Neural cell (in vitro differentiated cells): ENCODE measurements around the gene ADAMTS2.

Experiments
- CTCF ChIP-seq: fragments of 450-650 bp; IDR thresholded peaks from 2 replicates; pipeline ENCODE4 v1.5.1; 2014; ENCODE audit warnings: antibody characterized with exemption, mild to moderate bottlenecking, moderate library complexity; ENCODE audit not compliant: poor library complexity, severe bottlenecking
- EP300 ChIP-seq: fragments of 450-650 bp; conservative IDR thresholded peaks from 2 replicates; pipeline ENCODE4 v1.6.1; 2014; ENCODE audit warnings: antibody characterized with exemption, mild to moderate bottlenecking, moderate library complexity; ENCODE audit not compliant: poor library complexity, severe bottlenecking
- EZH2 ChIP-seq: fragments of 200-600, 300-800 bp; shearing (Covaris generic), sonication (generic); IDR thresholded peaks from 2 replicates; pipeline ENCODE4 v1.6.1; 2014; ENCODE audit warnings: antibody characterized with exemption, low read length, borderline replicate concordance, mild to moderate bottlenecking; ENCODE audit not compliant: insufficient read depth, poor library complexity, severe bottlenecking
- MXI1 ChIP-seq: fragments of 450-650 bp; conservative IDR thresholded peaks from 2 replicates; pipeline ENCODE4 v1.6.1; 2014; ENCODE audit warnings: antibody characterized with exemption, mild to moderate bottlenecking; ENCODE audit not compliant: poor library complexity, severe bottlenecking
- POLR2AphosphoS5 ChIP-seq: IDR thresholded peaks from 2 replicates; pipeline ENCODE4 v1.6.1; 2012
- RAD21 ChIP-seq: fragments of 450-650 bp; conservative IDR thresholded peaks from 2 replicates; pipeline ENCODE4 v1.6.1; 2014; ENCODE audit warnings: antibody characterized with exemption, mild to moderate bottlenecking, moderate library complexity
- REST ChIP-seq: IDR thresholded peaks from 2 replicates; pipeline ENCODE4 v1.6.1; 2012; ENCODE audit warnings: borderline replicate concordance
- SMC3 ChIP-seq: fragments of 450-650 bp; conservative IDR thresholded peaks from 2 replicates; pipeline ENCODE4 v1.6.1; 2014; ENCODE audit warnings: antibody characterized with exemption, mild to moderate bottlenecking, moderate library complexity; ENCODE audit not compliant: poor library complexity
- TAF1 ChIP-seq: IDR thresholded peaks from 2 replicates; pipeline ENCODE4 v1.6.1; 2012; ENCODE audit warnings: low read depth

- no peak for TF ChIP-seq CTCF
- no peak for TF ChIP-seq MXI1
- TF ChIP-seq REST, result no peak
- TF ChIP-seq EP300, result no peak
- no peak for TF ChIP-seq POLR2AphosphoS5
- TF ChIP-seq TAF1, result no peak
- TF ChIP-seq RAD21, result no peak
- TF ChIP-seq EZH2, result no peak
- no peak for TF ChIP-seq SMC3
Observed at GRCh38 chr5:179146277-179146676, 199.0 kb downstream of the ADAMTS2 start.
